ENCODE measurements around the gene NUTF2. TPM values are rescaled to one million over a fixed set of nuclear protein-coding genes. Genes with fewer than 3 reads are reported as not detected.
"Not testable (repeated sequence)": the region's sequence is repeated elsewhere in the genome, so short reads cannot be mapped to it uniquely, and the experiment has no call there.

Gene NUTF2
- total RNA-seq, 1 donor from 2014 or later: 214 TPM

- DNase-seq (ENCODE audit: low read depth in 2 of 2): peak in 1 of 2 donors; percentile 49
Observed at GRCh38 chr16:67862623-67863583, 16.2 kb downstream of the NUTF2 start.

GRCh38 chr16:67864044-67864443 is 17.3 kb downstream of the NUTF2 start:
- not testable (repeated sequence) for DNase-seq (ENCODE audit: low read depth in 2 of 2)

GRCh38 chr16:67864594-67864993 is 17.9 kb downstream of the NUTF2 start:
- DNase-seq (ENCODE audit: low read depth in 2 of 2): no peak

GRCh38 chr16:67865318-67865717 is 18.6 kb downstream of the NUTF2 start:
- DNase-seq (ENCODE audit: low read depth in 2 of 2): peak in 1 of 2 donors; percentile 63

GRCh38 chr16:67868290-67868689 is 21.6 kb downstream of the NUTF2 start:
- DNase-seq (ENCODE audit: low read depth in 2 of 2): no peak

- DNase-seq (ENCODE audit: low read depth in 2 of 2): no peak
Observed at GRCh38 chr16:67869653-67870052, 22.9 kb downstream of the NUTF2 start.

GRCh38 chr16:67871256-67871655 is 24.5 kb downstream of the NUTF2 start:
- no peak for DNase-seq (ENCODE audit: low read depth in 2 of 2)

GRCh38 chr16:67872131-67872630 is 25.4 kb downstream of the NUTF2 start:
- no peak for DNase-seq (ENCODE audit: low read depth in 2 of 2)

GRCh38 chr16:67872631-67873434 is 26.1 kb downstream of the NUTF2 start, which contains the start of gene EDC4:
Gene EDC4, plus strand, starts transcription at chr16:67873052. Its CDS starts 210 bp downstream, at chr16:67873262.
- DNase-seq (ENCODE audit: low read depth in 2 of 2): peak; percentile 74 to 88

- no peak for DNase-seq (ENCODE audit: low read depth in 2 of 2)
Observed at GRCh38 chr16:67873435-67874370, 27.0 kb downstream of the NUTF2 start.

- no peak for DNase-seq (ENCODE audit: low read depth in 2 of 2)
Observed at GRCh38 chr16:67874372-67874771, 27.6 kb downstream of the NUTF2 start.

GRCh38 chr16:67877064-67877463 is 30.3 kb downstream of the NUTF2 start:
- DNase-seq (ENCODE audit: low read depth in 2 of 2): no peak

GRCh38 chr16:67878232-67878631 is 31.5 kb downstream of the NUTF2 start:
- no peak for DNase-seq (ENCODE audit: low read depth in 2 of 2)

GRCh38 chr16:67878846-67879245 is 32.1 kb downstream of the NUTF2 start:
- no peak for DNase-seq (ENCODE audit: low read depth in 2 of 2)

- no peak for DNase-seq (ENCODE audit: low read depth in 2 of 2)
Observed at GRCh38 chr16:67879462-67879861, 32.7 kb downstream of the NUTF2 start.

- DNase-seq (ENCODE audit: low read depth in 2 of 2): no peak
Observed at GRCh38 chr16:67879936-67880335, 33.2 kb downstream of the NUTF2 start.

- DNase-seq (ENCODE audit: low read depth in 2 of 2): no peak
Observed at GRCh38 chr16:67880584-67880983, 33.9 kb downstream of the NUTF2 start.

- no peak for DNase-seq (ENCODE audit: low read depth in 2 of 2)
Observed at GRCh38 chr16:67881621-67882161, 35.0 kb downstream of the NUTF2 start.

- peak in 1 of 2 donors; percentile 33 for DNase-seq (ENCODE audit: low read depth in 2 of 2)
Observed at GRCh38 chr16:67882374-67883145, 35.8 kb downstream of the NUTF2 start.

All from dermis microvascular lymphatic vessel endothelial cell (primary cell).